Adrenal gland (tissue), 12 donors: Measurements from ENCODE around the gene KCNJ3. TPM values are rescaled to one million over a fixed set of nuclear protein-coding genes. Genes with fewer than 3 reads are reported as not detected.

ENCODE experiments used
- DNase-seq, 7 donors: peaks; one replicate each; pipeline ENCODE4 v3.0.0-alpha.2; 2019 to 2020
- H3K27ac ChIP-seq, 5 donors: fragments of 200-600 bp; sonication (generic) in 4 of 5; 1 replicate in 3 of 5; 2 replicates in 2 of 5; pipeline versions ENCODE4 v1.5.1 to v1.8.0; 2016 to 2020; ENCODE audit warnings: mild to moderate bottlenecking in 1 of 5
- H3K27me3 ChIP-seq: fragments of 200-600 bp; 2 replicates; pipeline ENCODE4 v1.8.0; 2021
- H3K36me3 ChIP-seq, 2 donors: fragments of 200-600 bp; replicated peaks in 1 of 2; 1 replicate in 1 of 2; 2 replicates in 1 of 2; pipeline versions ENCODE4 v1.5.1 to v1.8.0; 2018 to 2022
- H3K4me1 ChIP-seq, 2 donors: fragments of 200-600 bp; replicated peaks in 1 of 2; 1 replicate in 1 of 2; 2 replicates in 1 of 2; pipeline versions ENCODE4 v1.5.1 to v1.8.0; 2018 to 2021
- H3K4me3 ChIP-seq, 4 donors: fragments of 200-600 bp; sonication (generic) in 3 of 4; one replicate each; pipeline ENCODE4 v1.5.1; 2016 to 2018
- H3K9me3 ChIP-seq, 3 donors: fragments of 200-600 bp; sonication (generic) in 1 of 3; replicated peaks in 1 of 3; 1 replicate in 2 of 3; 2 replicates in 1 of 3; pipeline versions ENCODE4 v1.5.1 to v1.8.0; 2016 to 2021
- POLR2A ChIP-seq, 2 donors: fragments of 450-650 bp; IDR thresholded peaks; one replicate each; pipeline ENCODE4 v1.6.1; 2017; ENCODE audit warnings: antibody characterized with exemption in 2 of 2, mild to moderate bottlenecking in 2 of 2, moderate library complexity in 1 of 2
- WGBS, 4 donors: extraction: QIAGEN DNeasy Blood & Tissue Kit in 2 of 4; methylation state at CpG; one replicate each; pipeline versions ENCODE4 v1.1.5 to v1.1.7; 2013 to 2017; 5-methylcytosine and 5-hydroxymethylcytosine counted together
- intact Hi-C, 2 donors: fragments of 100-400 bp; cut with DNase I; formaldehyde crosslinking; loops; one replicate each; pipeline versions ENCODE4 v1.14.1 to v1.15.0; 2022 to 2023
- polyA plus RNA-seq, 3 donors: library from polyadenylated mRNA; stranded (reverse); fragments of 200-250 nt in 2 of 3; fragments of 350-450 nt in 1 of 3; fragmentation: Illumina TruSeq in 1 of 3; extraction: RNeasy Lipid Tissue Mini Kit (QIAGEN cat#74804) in 1 of 3; gene quantifications; one replicate each; pipeline ENCODE4 v1.2.3, GENCODE V29; 2013 to 2014
- total RNA-seq, 9 donors: library from RNA; depleted of rRNA in 4 of 9; stranded (reverse); fragments of >200 nt in 4 of 9; fragments of 120-200 nt in 1 of 9; fragmentation: NEBNext Ultra II Directional in 1 of 9; extraction: Animal tissue kit (Norgen Biotek cat#: 25700) in 1 of 9; gene quantifications; one replicate each; pipeline versions ENCODE4 v1.1.0 to v1.2.4, GENCODE V29; 2013 to 2023
- TF ChIP-seq, protein P1 (sequence below), 6 experiments: fragments of 450-650 bp in 4 of 6; fragments of 200-600 bp in 2 of 6; sonication (generic) in 1 of 6; IDR thresholded peaks; 1 replicate in 5 of 6; 2 replicates in 1 of 6; pipeline versions ENCODE4 v1.5.1 to v1.8.0; 2016 to 2021; ENCODE audit warnings: antibody characterized with exemption in 6 of 6, mild to moderate bottlenecking in 2 of 6, moderate library complexity in 1 of 6
- donor health status: healthy with polysubstance abuse.
- donor health status: Bipolar disorder and iron deficiency.
- donor health status: DM: yes; HTN: yes; CAD: no.
- donor health status: DM: no; HTN: no; CAD: no.
- donor health status: DM: no; HTN: no; CAD: no.
- donor health status: DM: yes; HTN: yes; CAD: no.

Gene KCNJ3
- total and polyA plus RNA-seq, 12 donors: 0.08 to 2.2 (median 0.48) TPM; not detected in 1

DNA sequence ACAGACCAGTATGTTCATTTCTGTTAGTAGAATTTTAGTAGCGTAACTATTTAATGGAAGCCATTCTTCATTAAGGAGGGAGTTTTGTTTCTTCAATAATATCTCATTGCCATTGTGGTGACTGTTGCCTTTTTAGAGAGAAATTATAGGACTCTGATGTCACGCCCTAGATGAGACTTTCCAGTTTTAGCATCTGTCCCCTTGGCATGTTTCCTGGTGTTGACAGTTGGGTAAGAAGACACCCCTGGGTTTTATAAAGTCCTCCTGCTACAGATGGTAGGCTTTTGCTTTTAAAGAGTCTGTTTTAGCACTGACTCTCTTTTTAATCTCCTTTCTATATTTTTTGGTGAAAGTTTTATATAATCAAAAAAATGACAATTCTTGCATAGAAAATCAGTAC is 41.9 kb downstream of the KCNJ3 start:
- H3K27ac ChIP-seq: no peak overlapping the region
- no peak for DNase-seq
- H3K4me3 ChIP-seq: no peak overlapping the region
- WGBS, 4 donors: 66 to 79% (median 71%) methylated on average over 2 of the region's 2 CpGs
- no peak for TF ChIP-seq POLR2A (IDR thresholded peaks at IDR 0.05)
- TF ChIP-seq, protein P1, sequence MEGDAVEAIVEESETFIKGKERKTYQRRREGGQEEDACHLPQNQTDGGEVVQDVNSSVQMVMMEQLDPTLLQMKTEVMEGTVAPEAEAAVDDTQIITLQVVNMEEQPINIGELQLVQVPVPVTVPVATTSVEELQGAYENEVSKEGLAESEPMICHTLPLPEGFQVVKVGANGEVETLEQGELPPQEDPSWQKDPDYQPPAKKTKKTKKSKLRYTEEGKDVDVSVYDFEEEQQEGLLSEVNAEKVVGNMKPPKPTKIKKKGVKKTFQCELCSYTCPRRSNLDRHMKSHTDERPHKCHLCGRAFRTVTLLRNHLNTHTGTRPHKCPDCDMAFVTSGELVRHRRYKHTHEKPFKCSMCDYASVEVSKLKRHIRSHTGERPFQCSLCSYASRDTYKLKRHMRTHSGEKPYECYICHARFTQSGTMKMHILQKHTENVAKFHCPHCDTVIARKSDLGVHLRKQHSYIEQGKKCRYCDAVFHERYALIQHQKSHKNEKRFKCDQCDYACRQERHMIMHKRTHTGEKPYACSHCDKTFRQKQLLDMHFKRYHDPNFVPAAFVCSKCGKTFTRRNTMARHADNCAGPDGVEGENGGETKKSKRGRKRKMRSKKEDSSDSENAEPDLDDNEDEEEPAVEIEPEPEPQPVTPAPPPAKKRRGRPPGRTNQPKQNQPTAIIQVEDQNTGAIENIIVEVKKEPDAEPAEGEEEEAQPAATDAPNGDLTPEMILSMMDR (IDR thresholded peaks at IDR 0.05): no peak
- intact Hi-C loops: no loop called here
- H3K9me3 ChIP-seq: no peaks in the 10 kb centered on the region
- no peaks in the 10 kb centered on the region for H3K27me3 ChIP-seq
- H3K36me3 ChIP-seq: no peaks in the 10 kb centered on the region
- H3K4me1 ChIP-seq: no peaks in the 10 kb centered on the region

DNA sequence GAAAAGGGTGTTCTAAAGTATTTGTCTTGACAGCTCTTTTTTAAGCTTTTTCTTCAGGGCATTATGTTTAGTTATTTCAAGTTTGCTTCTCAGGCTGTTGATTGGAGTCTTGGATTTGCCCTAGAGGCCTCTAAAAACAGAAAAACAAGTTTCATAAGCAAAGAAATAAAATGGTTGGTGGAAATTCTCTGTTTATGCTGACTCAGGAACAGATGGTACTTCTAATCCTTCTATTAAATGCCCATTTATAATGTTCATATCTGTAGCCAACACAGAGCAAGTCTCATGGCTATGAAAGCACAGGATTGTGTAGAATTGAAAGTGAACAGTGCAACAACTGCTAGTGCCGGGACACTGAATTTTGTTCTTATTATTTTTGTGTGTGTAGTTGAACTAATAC is 60.4 kb downstream of the KCNJ3 start:
- H3K27ac ChIP-seq: no peak overlapping the region
- intact Hi-C loops: no loop called here
- no peak for TF ChIP-seq POLR2A (IDR thresholded peaks at IDR 0.05)
- TF ChIP-seq, protein P1 (IDR thresholded peaks at IDR 0.05): no peak
- no peak for DNase-seq
- no peak overlapping the region for H3K4me3 ChIP-seq
- H3K4me1 ChIP-seq: no peaks in the 10 kb centered on the region
- WGBS, 4 donors: 66 to 85% (median 73%) methylated on average over 1 of the region's 1 CpG
- H3K27me3 ChIP-seq: no peaks in the 10 kb centered on the region
- H3K9me3 ChIP-seq: no peaks in the 10 kb centered on the region
- no peaks in the 10 kb centered on the region for H3K36me3 ChIP-seq

DNA sequence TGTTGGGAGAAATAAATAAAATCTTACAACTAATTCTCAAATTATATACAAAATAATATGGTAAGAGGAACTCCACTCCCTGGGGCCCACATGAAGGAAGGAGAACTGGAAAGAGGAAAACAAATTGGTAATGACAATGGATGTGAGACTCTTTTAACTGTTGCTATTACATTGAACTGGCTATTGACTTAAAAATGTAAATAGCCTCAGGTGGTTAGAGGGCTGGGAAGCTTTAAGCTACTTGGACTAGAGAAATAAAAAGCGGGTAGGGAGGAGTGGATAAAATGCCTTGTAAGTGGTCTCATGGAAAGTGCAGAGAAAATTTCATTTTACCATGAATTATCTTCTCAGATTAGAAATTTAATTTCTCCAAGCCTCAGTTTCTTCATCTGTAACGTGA is 64.1 kb downstream of the KCNJ3 start:
- 60 to 70% (median 63%) methylated on average over 2 of the region's 2 CpGs for WGBS, 4 donors
- Histone ChIP-seq H3K27me3 (no peaks in the 10 kb centered on the region), H3K4me1 (no peaks in the 10 kb centered on the region), H3K9me3 (no peaks in the 10 kb centered on the region), H3K4me3 (no peak overlapping the region), H3K36me3 (no peaks in the 10 kb centered on the region), H3K27ac (no peak overlapping the region)
- no peak for TF ChIP-seq POLR2A (IDR thresholded peaks at IDR 0.05)
- TF ChIP-seq, protein P1 (IDR thresholded peaks at IDR 0.05): no peak
- intact Hi-C loops: no loop called here
- DNase-seq: no peak

DNA sequence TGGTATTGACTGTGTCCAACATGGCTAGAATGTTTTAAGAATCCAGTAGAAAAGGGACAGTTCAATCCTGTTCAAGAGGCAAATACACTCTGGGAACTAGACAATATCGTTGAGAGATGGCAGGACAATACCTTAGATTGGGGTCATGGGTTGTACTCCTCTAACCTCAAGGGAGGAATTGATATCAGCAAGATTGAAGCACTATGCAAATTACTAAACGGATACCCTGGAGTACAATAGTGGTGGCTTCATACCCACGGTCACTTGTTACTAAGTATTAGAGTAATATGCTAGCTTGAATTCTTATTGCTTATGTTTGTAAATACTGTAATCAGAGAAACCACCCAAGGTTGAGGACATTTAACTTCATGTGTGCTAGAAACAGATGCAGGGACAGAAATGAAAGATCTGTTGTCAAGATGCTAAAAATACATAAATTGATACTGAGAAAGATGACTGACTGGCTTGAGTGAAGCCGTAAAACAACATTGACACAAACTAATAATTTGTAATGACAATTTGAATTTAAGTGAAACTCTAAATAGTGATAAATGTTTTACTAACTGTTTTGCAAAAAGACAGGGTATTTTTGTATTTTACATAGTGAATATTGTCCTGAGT is 73.3 kb downstream of the KCNJ3 start:
- no peak overlapping the region for H3K4me3 ChIP-seq
- intact Hi-C loops: no loop called here
- H3K27ac ChIP-seq: no peak overlapping the region
- H3K9me3 ChIP-seq: no peaks in the 10 kb centered on the region
- TF ChIP-seq, protein P1 (IDR thresholded peaks at IDR 0.05): no peak
- no peaks in the 10 kb centered on the region for H3K36me3 ChIP-seq
- no peaks in the 10 kb centered on the region for H3K27me3 ChIP-seq
- H3K4me1 ChIP-seq: no peaks in the 10 kb centered on the region
- DNase-seq: no peak
- 76 to 83% (median 80%) methylated on average over 4 of the region's 4 CpGs for WGBS, 4 donors
